ENCODE measurements around the gene ZNF638. TPM values are rescaled to one million over a fixed set of nuclear protein-coding genes. Genes with fewer than 3 reads are reported as not detected.

Gene ZNF638
- total and polyA plus RNA-seq, 9 of the 15 experiments (the other 6 are each of a cell fraction or from before 2014, with no cell fraction given), result 53.3 to 165 (median 98.8) TPM

- CTCF ChIA-PET (ENCODE audit: low intra/inter-chr PET ratio), result no interaction called here
- no peak for ATAC-seq
- no peak for DNase-seq (ENCODE audit: extremely low read depth in 1 of 4, low spot score in 3 of 4)
- Histone ChIP-seq H3K27me3 (ENCODE audit: control insufficient read depth in 2 of 2, insufficient read depth in 2 of 2, low read length in 2 of 2) (peaks cover 10 to 31% of the 10 kb centered on the region in 2 experiments; a peak in 3 of 5 replicates), H3K4me3 (no peak overlapping the region), H2AFZ (ENCODE audit: low read depth, low read length) (no peak overlapping the region), H4K20me1 (replicated peaks; ENCODE audit: control insufficient read depth, insufficient read depth, low read length) (no peaks in the 10 kb centered on the region), H3K9ac (ENCODE audit: insufficient read depth in 1 of 2, low read depth in 2 of 2, low read length in 2 of 2) (no peak overlapping the region), H3K36me3 (ENCODE audit: control insufficient read depth, insufficient read depth, low read length) (no peaks in the 10 kb centered on the region), H3K9me1 (ENCODE audit: control insufficient read depth, insufficient read depth, low read length) (no peaks in the 10 kb centered on the region), H3K79me2 (ENCODE audit: control insufficient read depth, insufficient read depth, low read length) (no peaks in the 10 kb centered on the region), H3K4me1 (replicated peaks in 1 of 2; ENCODE audit: control insufficient read depth in 2 of 2, insufficient read depth in 2 of 2, low read length in 2 of 2) (peaks cover 0 to 9% of the 10 kb centered on the region in 2 experiments; a peak in 1 of 5 replicates), H3K9me3 (replicated peaks; ENCODE audit: control insufficient read depth, insufficient read depth, low read depth, low read length) (peaks cover 4% of the 10 kb centered on the region; the same call in 1 of the 2 replicates), H3K27ac (ENCODE audit: extremely low read depth, low read depth, low read length) (no peak overlapping the region), H3K4me2 (ENCODE audit: insufficient read depth, low read length) (no peak overlapping the region)
- WGBS (ENCODE audit: insufficient coverage, low coverage, missing lambda C conversion rate), result 10% methylated on average over 7 of the region's 7 CpGs
- BruUV-seq (replicated peaks), result no TSS peak
- POLR2A ChIA-PET, result interaction anchor here (1.2 kb wide), 1 partner anchor 19 kb away, joined by 3 read pairs; no protein-coding TSS in a partner anchor
- in situ Hi-C loops (cut with MboI), result no loop called here
- no peak for FAIRE-seq
- TF ChIP-seq ZNF24 (IDR thresholded peaks at IDR 0.05), result peak; percentile 76
- TF ChIP-seq RBM22 (IDR thresholded peaks at IDR 0.05; ENCODE audit: low read depth, low read length, poor library complexity, severe bottlenecking), result no peak
- intact Hi-C loops (cut with micrococcal nuclease), result no loop called here
Observed at GRCh38 chr2:71467180-71467815, 135.7 kb downstream of the ZNF638 start.

DNA sequence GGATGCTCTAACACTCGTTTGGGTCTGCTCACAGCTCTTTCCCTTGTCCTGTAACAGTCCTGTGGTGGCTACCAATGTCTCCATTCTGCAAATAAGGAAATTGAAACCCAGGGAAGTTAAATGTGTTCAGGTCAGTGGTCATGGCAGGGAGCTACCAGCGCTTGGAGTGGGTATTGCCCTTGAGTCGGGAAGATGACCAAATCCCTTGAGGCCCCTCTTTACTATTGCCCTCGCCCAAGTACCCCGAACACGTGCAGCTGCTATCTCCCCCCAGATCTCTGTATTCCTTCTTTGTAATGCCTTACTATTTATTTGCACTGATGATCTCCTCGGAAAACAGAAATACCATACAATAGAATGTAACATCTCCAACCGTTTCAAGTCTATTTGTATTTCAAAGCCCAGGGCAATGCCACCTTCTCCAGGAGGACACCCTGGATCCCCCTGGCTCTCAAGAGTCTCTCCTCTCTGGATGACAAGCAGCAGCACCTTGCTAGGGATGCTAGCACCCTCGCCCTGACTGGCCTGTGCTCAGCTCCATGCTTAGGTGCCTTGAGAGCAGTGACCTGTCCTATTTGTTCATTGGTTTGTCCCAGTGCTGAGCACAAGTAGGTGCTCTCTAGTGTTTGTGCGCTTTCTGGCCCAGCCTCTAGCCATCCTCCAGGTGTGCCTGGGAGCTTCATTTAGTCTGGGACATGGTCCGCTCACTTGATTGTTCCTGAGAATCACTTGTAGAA is 136.9 kb downstream of the ZNF638 start:
- no peaks in the 10 kb centered on the region for H3K36me3 ChIP-seq (ENCODE audit: control insufficient read depth, insufficient read depth, low read length)
- no peak for TF ChIP-seq JUN (IDR thresholded peaks at IDR 0.05; ENCODE audit: borderline replicate concordance, low read depth, low read length)
- no peak for TF ChIP-seq JUN (CRISPR knock-in tag; IDR thresholded peaks at IDR 0.05; ENCODE audit: borderline replicate concordance)
- no peak for TF ChIP-seq PHB2 (IDR thresholded peaks at IDR 0.05; ENCODE audit: low read depth)

More for the DNA sequence above, 136.9 kb downstream of the ZNF638 start:
- no peak overlapping the region for H2AFZ ChIP-seq (ENCODE audit: low read depth, low read length)
- FAIRE-seq (no peak), ATAC-seq (no peak), DNase-seq (ENCODE audit: extremely low read depth in 1 of 4, low spot score in 3 of 4) (no peak)
- no peak overlapping the region for H3K27ac ChIP-seq (ENCODE audit: extremely low read depth, low read depth, low read length)
- H3K9ac ChIP-seq (ENCODE audit: insufficient read depth in 1 of 2, low read depth in 2 of 2, low read length in 2 of 2), result no peak overlapping the region
- POLR2A ChIA-PET, result interaction anchor here (0.8 to 1.2 kb wide), 3 partner anchors 11 to 19 kb away, joined by 3 read pairs; no protein-coding TSS in a partner anchor
- CTCF ChIA-PET (ENCODE audit: low intra/inter-chr PET ratio), result no interaction called here
- H3K79me2 ChIP-seq (ENCODE audit: control insufficient read depth, insufficient read depth, low read length), result no peaks in the 10 kb centered on the region
- peaks cover 0 to 9% of the 10 kb centered on the region in 2 experiments; a peak in 1 of 5 replicates for H3K4me1 ChIP-seq (replicated peaks in 1 of 2; ENCODE audit: control insufficient read depth in 2 of 2, insufficient read depth in 2 of 2, low read length in 2 of 2)
- intact Hi-C loops (cut with micrococcal nuclease) (no loop called here), in situ Hi-C loops (cut with MboI) (no loop called here)
- H3K4me3 ChIP-seq, result no peak overlapping the region
- BruUV-seq (replicated peaks), result no TSS peak
- peaks cover 10 to 31% of the 10 kb centered on the region in 2 experiments; a peak in 3 of 5 replicates for H3K27me3 ChIP-seq (ENCODE audit: control insufficient read depth in 2 of 2, insufficient read depth in 2 of 2, low read length in 2 of 2)
- peaks cover 4% of the 10 kb centered on the region; the same call in 1 of the 2 replicates for H3K9me3 ChIP-seq (replicated peaks; ENCODE audit: control insufficient read depth, insufficient read depth, low read depth, low read length)
- no peaks in the 10 kb centered on the region for H3K9me1 ChIP-seq (ENCODE audit: control insufficient read depth, insufficient read depth, low read length)
- 19% methylated on average over 11 of the region's 11 CpGs for WGBS (ENCODE audit: insufficient coverage, low coverage, missing lambda C conversion rate)
- H3K4me2 ChIP-seq (ENCODE audit: insufficient read depth, low read length), result no peak overlapping the region
- no peaks in the 10 kb centered on the region for H4K20me1 ChIP-seq (replicated peaks; ENCODE audit: control insufficient read depth, insufficient read depth, low read length)

Measured in K562 (cell line).